ENCODE data around the gene SCLT1. TPM values are rescaled to one million over a fixed set of nuclear protein-coding genes. Genes with fewer than 3 reads are reported as not detected.

Gene SCLT1
- total and polyA plus RNA-seq, 2 donors: 16.9 to 45.2 TPM

DNA sequence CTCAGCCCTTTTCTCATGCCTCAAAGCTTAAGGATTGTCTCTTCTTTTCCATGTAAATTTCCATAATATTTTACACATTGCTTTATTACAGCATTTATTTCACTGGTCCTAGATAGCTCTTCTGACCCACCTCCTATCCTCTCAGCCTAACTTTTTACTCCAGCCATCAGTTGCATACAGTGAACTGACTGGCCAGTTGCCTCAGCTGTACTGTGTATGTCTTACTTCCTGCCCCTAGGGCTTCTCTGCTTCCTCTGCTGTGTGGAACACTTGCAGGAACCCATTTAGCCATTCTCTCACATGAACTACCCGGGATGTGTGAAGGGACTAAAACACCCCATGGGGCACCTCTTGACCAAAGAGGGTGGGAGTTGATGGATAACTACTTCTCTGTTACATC is 20.6 kb upstream of the SCLT1 start:
- Histone ChIP-seq H3K4me3 (ENCODE audit: low read length in 2 of 2) (no peak overlapping the region), H3K9me3 (ENCODE audit: control insufficient read depth in 2 of 2, insufficient read depth in 1 of 2, low read length in 1 of 2) (no peaks in the 10 kb centered on the region), H3K27ac (ENCODE audit: low read depth in 1 of 2, low read length in 1 of 2) (no peak overlapping the region), H3K36me3 (ENCODE audit: control insufficient read depth in 2 of 2, insufficient read depth in 2 of 2, low read length in 1 of 2) (peaks cover 0 to 9% of the 10 kb centered on the region in 2 donors), H3K27me3 (ENCODE audit: control insufficient read depth in 2 of 2, insufficient read depth in 1 of 2, low read length in 1 of 2) (no peaks in the 10 kb centered on the region), H3K4me1 (ENCODE audit: control insufficient read depth in 2 of 2, insufficient read depth in 2 of 2, low read length in 2 of 2) (no peaks in the 10 kb centered on the region)
- DNase-seq (ENCODE audit: low read depth in 6 of 9, low spot score in 9 of 9): no peak
- 98% methylated on average over 1 of the region's 1 CpG for WGBS

GRCh38 chr4:129113434-129113833 is 20.1 kb upstream of the SCLT1 start:
- Histone ChIP-seq H3K4me3 (ENCODE audit: low read length in 2 of 2) (no peak overlapping the region), H3K27me3 (ENCODE audit: control insufficient read depth in 2 of 2, insufficient read depth in 1 of 2, low read length in 1 of 2) (no peaks in the 10 kb centered on the region), H3K4me1 (ENCODE audit: control insufficient read depth in 2 of 2, insufficient read depth in 2 of 2, low read length in 2 of 2) (no peaks in the 10 kb centered on the region), H3K36me3 (ENCODE audit: control insufficient read depth in 2 of 2, insufficient read depth in 2 of 2, low read length in 1 of 2) (peaks cover 0 to 9% of the 10 kb centered on the region in 2 donors), H3K27ac (ENCODE audit: low read depth in 1 of 2, low read length in 1 of 2) (no peak overlapping the region), H3K9me3 (ENCODE audit: control insufficient read depth in 2 of 2, insufficient read depth in 1 of 2, low read length in 1 of 2) (no peaks in the 10 kb centered on the region)
- DNase-seq (ENCODE audit: low read depth in 6 of 9, low spot score in 9 of 9): no peak
- whole genome bisulfite sequencing: 74% methylated on average over 1 of the region's 1 CpG

DNA sequence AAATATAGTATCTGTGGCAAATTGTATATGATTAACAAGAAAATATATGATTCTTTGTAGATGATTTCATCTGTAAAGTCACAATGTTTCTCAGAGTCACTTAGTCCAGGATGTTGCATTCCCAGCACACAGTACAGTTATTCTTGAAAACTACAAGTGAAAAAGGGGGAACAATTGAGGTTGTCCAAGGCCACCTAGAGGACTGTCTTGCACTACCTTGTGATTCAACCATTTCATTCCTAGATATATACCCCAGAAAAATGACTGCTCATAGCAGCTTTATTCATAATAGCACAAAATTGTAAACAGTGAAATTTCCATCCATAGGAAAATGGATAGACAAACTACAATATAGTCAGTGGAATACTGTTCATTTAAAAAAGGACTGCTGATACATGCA is 18.6 kb upstream of the SCLT1 start:
- Histone ChIP-seq H3K36me3 (ENCODE audit: control insufficient read depth in 2 of 2, insufficient read depth in 2 of 2, low read length in 1 of 2) (peaks cover 0 to 9% of the 10 kb centered on the region in 2 donors), H3K27ac (ENCODE audit: low read depth in 1 of 2, low read length in 1 of 2) (no peak overlapping the region), H3K4me1 (ENCODE audit: control insufficient read depth in 2 of 2, insufficient read depth in 2 of 2, low read length in 2 of 2) (no peaks in the 10 kb centered on the region), H3K9me3 (ENCODE audit: control insufficient read depth in 2 of 2, insufficient read depth in 1 of 2, low read length in 1 of 2) (no peaks in the 10 kb centered on the region), H3K27me3 (ENCODE audit: control insufficient read depth in 2 of 2, insufficient read depth in 1 of 2, low read length in 1 of 2) (no peaks in the 10 kb centered on the region), H3K4me3 (ENCODE audit: low read length in 2 of 2) (no peak overlapping the region)
- DNase-seq (ENCODE audit: low read depth in 6 of 9, low spot score in 9 of 9): no peak

DNA sequence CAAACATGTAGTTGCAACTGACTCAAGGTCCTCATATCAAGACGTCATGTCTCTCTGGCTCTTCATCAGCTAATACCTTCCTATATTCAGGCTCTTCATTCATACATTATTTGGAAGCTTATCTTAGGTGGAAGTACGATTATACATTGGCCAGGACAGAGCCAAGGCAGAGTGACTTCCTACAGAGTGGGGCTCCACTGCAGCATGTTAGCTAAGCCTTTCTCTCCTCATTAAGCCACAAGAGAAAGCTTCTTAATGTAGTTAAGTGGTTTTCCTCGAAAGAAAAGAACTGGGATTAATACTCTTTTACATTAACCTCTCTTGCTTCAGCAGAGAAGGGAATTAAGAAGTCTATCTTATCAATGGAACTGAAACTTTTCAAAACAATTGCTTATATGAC is 17.6 kb upstream of the SCLT1 start:
- 95% methylated on average over 3 of the region's 3 CpGs for WGBS
- H3K9me3 ChIP-seq (ENCODE audit: control insufficient read depth in 2 of 2, insufficient read depth in 1 of 2, low read length in 1 of 2): no peaks in the 10 kb centered on the region
- H3K4me1 ChIP-seq (ENCODE audit: control insufficient read depth in 2 of 2, insufficient read depth in 2 of 2, low read length in 2 of 2): no peaks in the 10 kb centered on the region
- H3K27ac ChIP-seq (ENCODE audit: low read depth in 1 of 2, low read length in 1 of 2): no peak overlapping the region
- no peak overlapping the region for H3K4me3 ChIP-seq (ENCODE audit: low read length in 2 of 2)
- no peaks in the 10 kb centered on the region for H3K27me3 ChIP-seq (ENCODE audit: control insufficient read depth in 2 of 2, insufficient read depth in 1 of 2, low read length in 1 of 2)
- no peak for DNase-seq (ENCODE audit: low read depth in 6 of 9, low spot score in 9 of 9)
- H3K36me3 ChIP-seq (ENCODE audit: control insufficient read depth in 2 of 2, insufficient read depth in 2 of 2, low read length in 1 of 2): peaks cover 0 to 9% of the 10 kb centered on the region in 2 donors

DNA sequence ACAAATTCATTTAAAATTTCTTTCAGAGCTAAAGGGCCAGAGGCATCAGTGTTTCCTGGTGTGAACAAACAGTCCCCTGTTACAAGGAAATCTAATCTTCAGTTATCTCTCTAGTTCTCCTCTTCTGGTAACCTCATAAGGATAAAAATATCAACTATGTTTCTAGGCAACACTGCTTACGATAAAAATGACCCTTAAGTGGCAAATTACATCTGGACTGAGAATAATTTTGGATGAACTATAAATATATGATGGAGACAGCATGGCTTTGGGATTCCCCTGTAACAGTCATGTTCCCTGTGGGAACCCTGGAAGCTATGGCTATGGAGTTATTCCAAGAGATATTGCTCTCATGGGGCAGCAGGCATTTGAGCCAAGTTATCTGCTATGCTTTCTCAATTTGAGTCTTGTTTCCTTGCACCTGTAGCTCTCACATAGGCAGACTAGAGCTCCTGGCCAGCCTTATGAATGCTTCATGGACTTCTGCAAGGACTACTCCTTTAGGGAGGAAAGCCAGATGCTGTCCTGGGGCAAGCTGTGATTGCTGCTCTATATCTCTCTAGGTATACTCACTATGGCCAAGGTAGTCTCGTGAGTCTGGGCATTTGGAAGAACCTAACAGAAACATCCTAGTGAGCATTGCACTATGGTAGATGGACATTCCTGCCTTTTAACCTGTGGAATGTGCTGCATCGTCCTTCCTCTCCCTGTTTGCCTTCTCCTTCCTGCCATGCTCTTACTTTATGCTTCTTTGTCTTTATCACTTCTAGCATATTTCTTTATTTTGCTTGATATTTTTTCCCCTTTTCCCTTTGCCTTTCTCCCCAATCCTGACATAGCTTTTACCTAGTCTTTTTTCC is 16.9 kb upstream of the SCLT1 start:
- DNase-seq (ENCODE audit: low read depth in 6 of 9, low spot score in 9 of 9): no peak
- H3K9me3 ChIP-seq (ENCODE audit: control insufficient read depth in 2 of 2, insufficient read depth in 1 of 2, low read length in 1 of 2): no peaks in the 10 kb centered on the region
- H3K27ac ChIP-seq (ENCODE audit: low read depth in 1 of 2, low read length in 1 of 2): no peak overlapping the region
- H3K4me1 ChIP-seq (ENCODE audit: control insufficient read depth in 2 of 2, insufficient read depth in 2 of 2, low read length in 2 of 2): no peaks in the 10 kb centered on the region
- H3K27me3 ChIP-seq (ENCODE audit: control insufficient read depth in 2 of 2, insufficient read depth in 1 of 2, low read length in 1 of 2): no peaks in the 10 kb centered on the region
- whole genome bisulfite sequencing: 97% methylated on average over 3 of the region's 3 CpGs
- H3K4me3 ChIP-seq (ENCODE audit: low read length in 2 of 2): no peak overlapping the region
- H3K36me3 ChIP-seq (ENCODE audit: control insufficient read depth in 2 of 2, insufficient read depth in 2 of 2, low read length in 1 of 2): peaks cover 0 to 9% of the 10 kb centered on the region in 2 donors

GRCh38 chr4:129098531-129099001 is 5.2 kb upstream of the SCLT1 start:
- no peaks in the 10 kb centered on the region for H3K27me3 ChIP-seq (ENCODE audit: control insufficient read depth in 2 of 2, insufficient read depth in 1 of 2, low read length in 1 of 2)
- DNase-seq (ENCODE audit: low read depth in 6 of 9, low spot score in 9 of 9): no peak
- H3K4me3 ChIP-seq (ENCODE audit: low read length in 2 of 2): no peak overlapping the region
- H3K9me3 ChIP-seq (ENCODE audit: control insufficient read depth in 2 of 2, insufficient read depth in 1 of 2, low read length in 1 of 2): no peaks in the 10 kb centered on the region
- H3K27ac ChIP-seq (ENCODE audit: low read depth in 1 of 2, low read length in 1 of 2): no peak overlapping the region
- no peaks in the 10 kb centered on the region for H3K4me1 ChIP-seq (ENCODE audit: control insufficient read depth in 2 of 2, insufficient read depth in 2 of 2, low read length in 2 of 2)
- no peaks in the 10 kb centered on the region for H3K36me3 ChIP-seq (ENCODE audit: control insufficient read depth in 2 of 2, insufficient read depth in 2 of 2, low read length in 1 of 2)

GRCh38 chr4:129095811-129096454 is 2.6 kb upstream of the SCLT1 start, which contains the start of gene C4orf33:
TSS of gene C4orf33 (plus strand) at chr4:129096152. CDS start at chr4:129102611, 6,459 bp downstream.
- WGBS: under 1% methylated on average over 14 of the region's 14 CpGs

DNA sequence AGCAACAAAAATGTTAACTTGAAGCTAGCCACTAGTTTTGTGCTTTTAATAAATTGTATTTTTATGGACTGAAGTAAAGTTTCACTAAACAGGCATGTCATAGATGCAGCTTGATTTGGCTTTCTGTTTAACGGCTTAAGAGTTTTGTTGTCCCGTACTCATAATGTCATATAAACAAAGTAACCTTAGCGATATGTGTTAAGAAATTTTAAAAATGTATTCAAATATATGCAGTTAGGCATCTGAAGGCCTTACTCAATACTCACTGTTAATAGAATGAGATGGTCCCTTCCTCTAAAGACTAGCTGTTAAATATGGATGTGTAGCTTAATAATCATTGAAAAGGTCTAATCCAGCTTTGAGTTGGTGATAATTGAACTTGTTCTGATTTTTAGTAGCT is 1.0 kb upstream of the SCLT1 start:
- Histone ChIP-seq H3K36me3 (ENCODE audit: control insufficient read depth in 2 of 2, insufficient read depth in 2 of 2, low read length in 1 of 2) (no peaks in the 10 kb centered on the region), H3K9me3 (ENCODE audit: control insufficient read depth in 2 of 2, insufficient read depth in 1 of 2, low read length in 1 of 2) (peaks cover 0 to 1% of the 10 kb centered on the region in 2 donors), H3K27ac (ENCODE audit: low read depth in 1 of 2, low read length in 1 of 2) (peak overlapping the region in 1 of 2 donors; percentile 99), H3K27me3 (ENCODE audit: control insufficient read depth in 2 of 2, insufficient read depth in 1 of 2, low read length in 1 of 2) (no peaks in the 10 kb centered on the region), H3K4me3 (ENCODE audit: low read length in 2 of 2) (no peak overlapping the region), H3K4me1 (ENCODE audit: control insufficient read depth in 2 of 2, insufficient read depth in 2 of 2, low read length in 2 of 2) (peaks cover 7 to 13% of the 10 kb centered on the region in 2 donors)
- no peak for DNase-seq (ENCODE audit: low read depth in 6 of 9, low spot score in 9 of 9)
- WGBS: 94% methylated on average over 3 of the region's 3 CpGs

More at GRCh38 chr4:129095811-129096454, 2.6 kb upstream of the SCLT1 start, which contains the start of gene C4orf33:
- Histone ChIP-seq H3K27ac (ENCODE audit: low read depth in 1 of 2, low read length in 1 of 2) (peak within 1 kb of the TSS; percentile 74 to 87), H3K9me3 (ENCODE audit: control insufficient read depth in 2 of 2, insufficient read depth in 1 of 2, low read length in 1 of 2) (peaks cover 0 to 1% of the 10 kb centered on the region in 2 donors), H3K36me3 (ENCODE audit: control insufficient read depth in 2 of 2, insufficient read depth in 2 of 2, low read length in 1 of 2) (no peaks in the 10 kb centered on the region), H3K4me1 (ENCODE audit: control insufficient read depth in 2 of 2, insufficient read depth in 2 of 2, low read length in 2 of 2) (peaks cover 7 to 8% of the 10 kb centered on the region in 2 donors), H3K4me3 (ENCODE audit: low read length in 2 of 2) (peak within 1 kb of the TSS; percentile 78 to 91), H3K27me3 (ENCODE audit: control insufficient read depth in 2 of 2, insufficient read depth in 1 of 2, low read length in 1 of 2) (no peaks in the 10 kb centered on the region)
- DNase-seq (ENCODE audit: low read depth in 6 of 9, low spot score in 9 of 9): peak; percentile 56 to 90 (median 70)

DNA sequence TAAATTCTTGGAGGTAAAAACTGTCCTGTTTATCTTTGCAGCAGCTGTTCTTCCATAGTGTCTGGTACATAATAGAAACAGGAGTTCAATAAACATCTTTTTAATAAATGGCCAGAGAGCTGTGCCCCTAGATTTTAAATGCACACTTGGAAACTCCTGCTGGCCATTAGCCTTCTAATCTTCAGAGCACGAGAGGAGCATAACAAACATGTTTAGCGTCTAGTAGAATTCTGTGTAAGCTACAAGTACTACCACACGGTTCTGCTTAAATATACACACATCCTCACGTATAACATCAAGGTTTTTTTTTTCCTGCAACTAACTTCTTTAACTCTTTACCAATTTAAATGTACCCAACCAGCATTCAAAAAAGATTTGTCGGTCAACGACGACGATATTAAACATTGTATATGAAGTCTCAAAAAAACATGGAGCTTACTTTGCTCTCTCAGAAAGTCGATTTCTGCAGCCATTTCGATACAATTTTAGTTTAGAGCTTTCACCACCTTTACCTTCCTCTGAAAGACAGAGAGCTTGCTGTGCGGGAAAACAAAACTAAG is 628 bp downstream of the SCLT1 start:
- WGBS: under 1% methylated on average over 11 of the region's 11 CpGs
- DNase-seq (ENCODE audit: low read depth in 6 of 9, low spot score in 9 of 9): no peak

More for the DNA sequence above, 628 bp downstream of the SCLT1 start:
- Histone ChIP-seq H3K27ac (ENCODE audit: low read depth in 1 of 2, low read length in 1 of 2) (peak overlapping the region; percentile 98 to 99), H3K36me3 (ENCODE audit: control insufficient read depth in 2 of 2, insufficient read depth in 2 of 2, low read length in 1 of 2) (no peaks in the 10 kb centered on the region), H3K4me3 (ENCODE audit: low read length in 2 of 2) (peak overlapping the region; percentile 99 to 100), H3K9me3 (ENCODE audit: control insufficient read depth in 2 of 2, insufficient read depth in 1 of 2, low read length in 1 of 2) (peaks cover 0 to 1% of the 10 kb centered on the region in 2 donors), H3K27me3 (ENCODE audit: control insufficient read depth in 2 of 2, insufficient read depth in 1 of 2, low read length in 1 of 2) (no peaks in the 10 kb centered on the region), H3K4me1 (ENCODE audit: control insufficient read depth in 2 of 2, insufficient read depth in 2 of 2, low read length in 2 of 2) (peaks cover 7 to 13% of the 10 kb centered on the region in 2 donors)
